Hematopoietic multipotent progenitor cell treated with erythropoietin and hydrocortisone succinate and interleukin-3 and kit ligand, for 8 days (in vitro differentiated cells): ENCODE measurements around the gene ZFP36L2.

Source experiments
- DNase-seq: peaks from one replicate; pipeline ENCODE4 v3.0.0-alpha.2; 2015

Gene ZFP36L2

GRCh38 chr2:43206602-43207001, 19.8 kb downstream of the ZFP36L2 start:
- no peak for DNase-seq

GRCh38 chr2:43203373-43203772, 23.0 kb downstream of the ZFP36L2 start:
- no peak for DNase-seq

GRCh38 chr2:43202289-43202688, 24.1 kb downstream of the ZFP36L2 start:
- DNase-seq = no peak

- DNase-seq = no peak
Observed at GRCh38 chr2:43201497-43201896, 24.9 kb downstream of the ZFP36L2 start.

- DNase-seq = no peak
Observed at GRCh38 chr2:43201016-43201415, 25.4 kb downstream of the ZFP36L2 start.

- DNase-seq = no peak
Observed at GRCh38 chr2:43199492-43200488, 26.6 kb downstream of the ZFP36L2 start.

GRCh38 chr2:43198263-43198662, 28.1 kb downstream of the ZFP36L2 start:
- DNase-seq = no peak

- no peak for DNase-seq
Observed at GRCh38 chr2:43197588-43197896, 28.9 kb downstream of the ZFP36L2 start.

- no peak for DNase-seq
Observed at GRCh38 chr2:43196768-43197587, 29.4 kb downstream of the ZFP36L2 start.

- DNase-seq = peak; percentile 37
Observed at GRCh38 chr2:43194121-43194869, 32.1 kb downstream of the ZFP36L2 start.

GRCh38 chr2:43193652-43194120, 32.7 kb downstream of the ZFP36L2 start:
- peak; percentile 46 for DNase-seq

GRCh38 chr2:43192744-43193651, 33.4 kb downstream of the ZFP36L2 start:
- peak; percentile 51 for DNase-seq

GRCh38 chr2:43191947-43192516, 34.4 kb downstream of the ZFP36L2 start:
- DNase-seq = peak; percentile 64

GRCh38 chr2:43190311-43191052, 35.9 kb downstream of the ZFP36L2 start:
- DNase-seq = peak; percentile 99

GRCh38 chr2:43189861-43190260, 36.5 kb downstream of the ZFP36L2 start:
- DNase-seq = peak; percentile 95

- no peak for DNase-seq
Observed at GRCh38 chr2:43188561-43189386, 37.6 kb downstream of the ZFP36L2 start.

GRCh38 chr2:43186679-43187374, 39.6 kb downstream of the ZFP36L2 start:
- DNase-seq = no peak

- DNase-seq = no peak
Observed at GRCh38 chr2:43186321-43186678, 40.1 kb downstream of the ZFP36L2 start.

- DNase-seq = no peak
Observed at GRCh38 chr2:43185146-43185545, 41.3 kb downstream of the ZFP36L2 start.
